ENCODE data around the gene PNMA1. TPM values are rescaled to one million over a fixed set of nuclear protein-coding genes. Genes with fewer than 3 reads are reported as not detected.

The PNMA1 gene
- total RNA-seq, 1 donor from 2014 or later, result 15.1 TPM

DNA sequence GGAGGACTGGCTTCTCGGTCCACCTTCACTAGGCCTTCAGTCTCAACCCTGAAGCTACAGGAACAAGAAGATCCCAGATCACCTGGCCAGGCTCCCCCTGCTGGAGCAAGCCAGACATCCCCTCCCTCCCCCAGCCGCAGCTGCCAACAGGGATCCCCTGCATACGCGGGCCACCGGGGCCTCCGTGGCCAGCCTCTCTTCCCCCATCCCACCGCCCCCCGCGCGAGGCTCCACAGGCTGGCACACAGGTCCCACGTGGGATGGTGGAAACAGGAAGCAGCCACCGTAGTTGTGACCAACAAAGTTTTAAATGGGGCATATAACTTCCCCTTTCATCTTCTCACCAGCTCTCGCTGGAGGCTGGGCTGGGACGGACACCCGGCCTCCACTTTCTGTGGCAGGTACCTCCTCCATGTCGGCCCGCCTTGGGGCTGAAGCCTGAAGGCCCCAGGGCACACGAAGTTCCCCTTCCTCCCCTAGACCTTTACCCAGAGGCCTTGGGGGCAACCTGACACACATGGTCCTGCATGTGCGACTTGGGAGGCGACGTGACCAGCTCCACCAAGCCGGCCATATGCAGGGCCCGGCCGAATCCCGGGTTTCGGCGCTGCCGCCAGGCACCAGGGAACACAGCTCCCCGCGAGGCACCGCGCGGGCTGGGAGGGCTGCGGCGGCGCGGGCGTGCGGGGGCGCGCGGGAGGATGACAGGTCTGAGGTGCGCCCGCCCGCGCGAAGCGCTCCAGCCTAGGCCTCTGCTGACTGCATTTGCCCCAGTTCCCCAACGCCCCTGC, 44.4 kb upstream of the PNMA1 start:
- H3K27me3 ChIP-seq (ENCODE audit: control insufficient read depth in 3 of 3, insufficient read depth in 3 of 3, low read length in 3 of 3), result no peaks in the 10 kb centered on the region
- no peaks in the 10 kb centered on the region for H3K9me3 ChIP-seq (ENCODE audit: control insufficient read depth in 3 of 3, low read length in 3 of 3)
- peak overlapping the region; percentile 72 to 86 (median 84) for H3K4me3 ChIP-seq (ENCODE audit: low read length in 3 of 3)
- H3K9ac ChIP-seq (ENCODE audit: low read depth in 1 of 3, low read length in 3 of 3), result peak overlapping the region; percentile 73 to 92 (median 81)
- H3K36me3 ChIP-seq (ENCODE audit: control insufficient read depth in 3 of 3, insufficient read depth in 3 of 3, low read length in 3 of 3), result no peaks in the 10 kb centered on the region
- H3K27ac ChIP-seq (ENCODE audit: low read depth, low read length), result peak overlapping the region; percentile 89
- H3K4me1 ChIP-seq (ENCODE audit: control insufficient read depth in 3 of 3, insufficient read depth in 3 of 3, low read length in 3 of 3), result peaks cover 86 to 90% (median 87%) of the 10 kb centered on the region in 3 donors

DNA sequence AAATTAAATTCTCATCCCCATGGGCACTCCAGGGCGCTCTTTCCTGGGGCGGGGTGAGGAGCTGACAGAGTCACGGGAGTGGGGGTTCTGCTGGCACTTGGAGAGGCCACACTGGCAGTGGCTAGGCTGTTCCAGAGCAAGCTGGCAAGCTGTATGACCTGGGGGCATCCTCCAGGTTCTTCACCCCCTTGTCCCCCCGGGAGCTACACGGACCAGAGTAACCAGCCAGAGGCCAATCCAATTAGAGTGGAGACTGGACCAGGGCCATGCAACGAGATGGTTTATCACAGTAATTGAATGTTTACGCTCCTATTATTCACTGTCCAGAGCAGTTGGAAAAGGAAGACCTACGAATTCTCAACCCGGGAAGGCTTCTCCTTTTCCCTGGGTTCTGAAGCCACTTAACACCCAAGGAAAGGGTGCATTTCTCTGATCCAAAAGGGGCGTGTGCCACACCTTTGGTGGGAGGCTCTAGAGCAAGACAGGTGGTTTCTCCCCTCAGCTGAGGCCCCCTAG, 43.8 kb upstream of the PNMA1 start:
- no peaks in the 10 kb centered on the region for H3K36me3 ChIP-seq (ENCODE audit: control insufficient read depth in 3 of 3, insufficient read depth in 3 of 3, low read length in 3 of 3)

DNA sequence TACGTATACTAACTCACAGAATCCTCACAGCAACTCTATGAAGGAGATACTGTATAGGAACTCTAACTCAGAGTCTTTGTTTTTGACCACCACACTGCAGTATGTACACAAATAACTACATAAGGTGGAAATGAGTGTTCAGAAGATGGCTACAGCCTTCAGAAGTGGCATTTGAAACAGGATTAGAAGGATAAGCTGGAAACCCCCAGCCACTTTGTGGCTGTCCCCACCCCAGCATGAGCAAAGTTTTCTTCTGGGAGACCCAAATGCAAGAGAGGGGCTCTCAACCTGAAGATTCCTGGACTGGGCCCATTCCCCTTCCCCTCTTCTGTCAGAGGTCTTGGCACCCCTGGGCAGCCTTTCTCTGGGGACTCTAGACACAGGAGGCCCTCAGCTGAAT, 43.2 kb upstream of the PNMA1 start:
- Histone ChIP-seq H3K36me3 (ENCODE audit: control insufficient read depth in 3 of 3, insufficient read depth in 3 of 3, low read length in 3 of 3) (no peaks in the 10 kb centered on the region), H3K27me3 (ENCODE audit: control insufficient read depth in 3 of 3, insufficient read depth in 3 of 3, low read length in 3 of 3) (no peaks in the 10 kb centered on the region), H3K4me1 (ENCODE audit: control insufficient read depth in 3 of 3, insufficient read depth in 3 of 3, low read length in 3 of 3) (peaks cover 87 to 90% (median 87%) of the 10 kb centered on the region in 3 donors), H3K27ac (ENCODE audit: low read depth, low read length) (peak overlapping the region; percentile 89), H3K9ac (ENCODE audit: low read depth in 1 of 3, low read length in 3 of 3) (peak overlapping the region; percentile 54 to 92 (median 73)), H3K9me3 (ENCODE audit: control insufficient read depth in 3 of 3, low read length in 3 of 3) (no peaks in the 10 kb centered on the region), H3K4me3 (ENCODE audit: low read length in 3 of 3) (no peak overlapping the region)

More for the DNA sequence above, 43.8 kb upstream of the PNMA1 start:
- Histone ChIP-seq H3K9ac (ENCODE audit: low read depth in 1 of 3, low read length in 3 of 3) (peak overlapping the region; percentile 73 to 92 (median 81)), H3K27ac (ENCODE audit: low read depth, low read length) (peak overlapping the region; percentile 89), H3K9me3 (ENCODE audit: control insufficient read depth in 3 of 3, low read length in 3 of 3) (no peaks in the 10 kb centered on the region), H3K27me3 (ENCODE audit: control insufficient read depth in 3 of 3, insufficient read depth in 3 of 3, low read length in 3 of 3) (no peaks in the 10 kb centered on the region), H3K4me1 (ENCODE audit: control insufficient read depth in 3 of 3, insufficient read depth in 3 of 3, low read length in 3 of 3) (peaks cover 87 to 90% (median 87%) of the 10 kb centered on the region in 3 donors), H3K4me3 (ENCODE audit: low read length in 3 of 3) (peak overlapping the region; percentile 72 to 86 (median 84))

DNA sequence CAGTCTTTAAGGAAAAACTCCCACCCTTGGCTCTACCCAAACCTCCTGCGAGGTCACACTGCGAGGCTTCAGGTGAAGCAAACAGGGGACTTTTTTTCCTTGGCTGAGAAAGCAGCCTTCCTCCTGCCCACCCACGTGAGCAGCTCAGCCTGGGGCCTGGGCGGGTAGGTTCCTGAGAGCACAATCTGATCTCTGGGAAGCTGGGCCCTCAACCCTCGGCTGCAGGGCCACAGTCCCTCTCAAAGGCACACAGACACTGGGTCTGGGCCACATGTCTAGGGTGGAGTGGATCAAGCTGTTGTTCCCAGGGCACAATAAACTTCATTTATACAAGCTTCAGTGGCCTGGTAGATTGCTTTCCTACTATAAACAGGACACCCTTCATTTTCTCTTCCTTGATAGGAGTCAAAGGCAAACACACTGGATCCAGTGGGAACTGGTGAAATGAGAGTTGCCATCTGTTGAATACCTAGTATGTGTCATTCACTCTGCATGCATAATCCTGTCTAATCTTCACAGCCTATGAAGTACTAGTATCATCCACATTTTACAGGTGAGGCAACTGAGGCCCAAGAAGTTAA, 41.3 kb upstream of the PNMA1 start:
- Histone ChIP-seq H3K9me3 (ENCODE audit: control insufficient read depth in 3 of 3, low read length in 3 of 3) (no peaks in the 10 kb centered on the region), H3K4me3 (ENCODE audit: low read length in 3 of 3) (peak overlapping the region in 2 of 3 donors; percentile 17 to 44), H3K27me3 (ENCODE audit: control insufficient read depth in 3 of 3, insufficient read depth in 3 of 3, low read length in 3 of 3) (no peaks in the 10 kb centered on the region), H3K36me3 (ENCODE audit: control insufficient read depth in 3 of 3, insufficient read depth in 3 of 3, low read length in 3 of 3) (peaks cover 0 to 3% (median 0%) of the 10 kb centered on the region in 3 donors), H3K4me1 (ENCODE audit: control insufficient read depth in 3 of 3, insufficient read depth in 3 of 3, low read length in 3 of 3) (peaks cover 87 to 90% (median 88%) of the 10 kb centered on the region in 3 donors), H3K9ac (ENCODE audit: low read depth in 1 of 3, low read length in 3 of 3) (peak overlapping the region; percentile 65 to 78 (median 77)), H3K27ac (ENCODE audit: low read depth, low read length) (peak overlapping the region; percentile 89)

DNA sequence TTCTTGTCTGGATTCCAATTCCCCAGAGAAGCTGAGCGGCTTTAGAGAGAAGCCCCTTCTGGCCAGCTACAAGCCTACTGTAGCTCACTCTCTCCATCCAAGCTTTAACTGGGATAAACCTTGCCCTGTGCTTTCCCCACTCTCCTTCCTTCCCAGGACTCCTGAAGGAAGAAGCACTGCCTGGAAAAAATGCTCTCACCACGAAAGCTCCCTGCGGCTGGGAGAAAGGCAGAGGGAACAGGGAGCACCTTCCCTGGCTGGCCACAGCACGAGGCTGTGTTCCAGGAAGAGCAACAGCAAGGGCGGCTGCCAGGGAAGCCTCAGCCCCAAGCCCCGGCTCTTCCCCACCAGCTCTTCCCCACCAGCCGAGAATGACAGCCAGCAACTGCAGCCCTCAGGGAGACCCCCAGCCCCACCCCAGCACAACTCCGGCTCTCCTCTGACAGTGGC, 40.8 kb upstream of the PNMA1 start:
- peaks cover 90 to 93% (median 92%) of the 10 kb centered on the region in 3 donors for H3K4me1 ChIP-seq (ENCODE audit: control insufficient read depth in 3 of 3, insufficient read depth in 3 of 3, low read length in 3 of 3)
- H3K36me3 ChIP-seq (ENCODE audit: control insufficient read depth in 3 of 3, insufficient read depth in 3 of 3, low read length in 3 of 3), result peaks cover 0 to 3% (median 0%) of the 10 kb centered on the region in 3 donors
- no peaks in the 10 kb centered on the region for H3K9me3 ChIP-seq (ENCODE audit: control insufficient read depth in 3 of 3, low read length in 3 of 3)
- peak overlapping the region; percentile 2 to 46 (median 44) for H3K4me3 ChIP-seq (ENCODE audit: low read length in 3 of 3)
- H3K27ac ChIP-seq (ENCODE audit: low read depth, low read length), result peak overlapping the region; percentile 89
- H3K27me3 ChIP-seq (ENCODE audit: control insufficient read depth in 3 of 3, insufficient read depth in 3 of 3, low read length in 3 of 3), result no peaks in the 10 kb centered on the region
- H3K9ac ChIP-seq (ENCODE audit: low read depth in 1 of 3, low read length in 3 of 3), result peak overlapping the region; percentile 77 to 79 (median 78)

DNA sequence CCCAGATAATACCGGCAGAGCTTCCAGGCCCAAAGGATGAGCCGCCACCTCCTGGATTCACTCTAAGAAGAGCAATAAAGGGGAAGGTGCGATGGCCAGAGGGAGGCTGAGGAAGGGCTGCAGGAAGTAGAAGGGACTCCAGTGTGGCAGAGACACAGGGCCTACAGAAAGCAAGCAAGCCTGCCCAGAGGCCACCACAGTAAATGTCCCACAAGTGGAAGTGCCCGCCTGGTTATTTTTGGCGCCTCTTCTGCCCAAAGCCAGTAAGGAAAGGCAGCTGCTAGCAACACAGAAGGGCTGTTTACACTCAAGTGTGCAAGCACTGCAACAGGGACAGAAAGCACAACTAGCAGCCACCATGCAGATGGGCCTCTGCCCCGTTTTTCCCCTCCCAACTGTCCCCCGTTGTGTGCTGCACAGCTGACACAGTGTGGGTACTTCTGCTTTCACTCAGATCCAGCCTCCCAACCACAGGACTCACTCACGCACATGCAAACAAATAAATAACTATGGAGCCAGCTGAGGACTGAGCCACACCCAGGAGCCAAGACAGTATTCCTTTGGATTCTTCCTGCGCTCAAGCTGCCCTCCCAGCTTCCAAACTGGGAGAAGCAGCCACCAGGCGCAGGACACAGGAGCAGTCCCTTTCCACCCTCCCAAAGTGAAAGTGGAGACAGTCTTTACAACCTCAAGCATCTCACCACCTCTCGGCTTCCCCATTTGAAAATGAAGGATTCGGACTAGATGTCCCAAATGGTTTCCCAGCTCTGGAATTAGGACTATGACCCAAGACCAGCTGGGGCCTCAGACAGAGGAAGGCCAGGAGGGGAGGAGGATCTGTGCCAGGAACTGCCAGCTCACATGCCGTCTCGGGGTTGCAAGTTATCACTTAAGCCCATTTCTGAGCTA, 40.0 kb upstream of the PNMA1 start:
- peak overlapping the region; percentile 44 to 61 (median 46) for H3K4me3 ChIP-seq (ENCODE audit: low read length in 3 of 3)

DNA sequence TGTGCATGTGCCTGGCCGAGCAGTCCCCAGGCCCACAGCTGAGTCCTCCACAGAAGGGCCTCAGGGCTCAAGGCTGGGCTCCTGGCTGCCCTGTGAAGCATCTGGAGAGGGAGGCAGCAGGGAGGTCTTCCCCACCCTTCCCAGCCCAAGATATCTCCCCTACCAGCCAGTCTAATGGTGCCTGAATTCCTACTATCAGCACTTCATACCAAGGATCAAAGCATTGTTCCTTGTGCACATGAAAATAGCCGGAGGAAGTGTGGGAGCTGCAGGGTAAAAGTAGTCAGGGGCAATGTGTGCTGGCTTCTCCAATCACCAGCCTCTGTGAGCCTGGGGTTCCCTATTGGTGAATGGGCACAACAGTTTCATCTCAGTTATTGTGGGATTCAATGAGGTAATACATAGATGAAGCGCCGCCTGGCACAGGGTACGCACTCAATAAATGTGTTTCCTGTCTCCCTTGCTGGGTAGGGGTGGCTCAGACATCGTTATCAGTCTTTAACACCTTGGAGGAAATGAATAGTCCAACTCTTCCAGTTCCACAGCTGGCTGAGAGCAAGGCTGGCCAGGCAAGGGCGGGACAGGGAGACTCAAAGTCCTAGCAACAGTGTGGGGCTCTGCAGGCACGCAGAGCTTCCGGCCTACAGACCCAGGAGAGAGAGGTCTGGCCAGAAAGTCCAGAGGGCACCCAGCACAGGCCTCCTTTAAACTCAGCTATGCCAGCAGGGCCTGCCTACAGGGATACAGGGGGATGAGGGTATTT, 39.1 kb upstream of the PNMA1 start:
- peaks cover 0 to 3% (median 0%) of the 10 kb centered on the region in 3 donors for H3K36me3 ChIP-seq (ENCODE audit: control insufficient read depth in 3 of 3, insufficient read depth in 3 of 3, low read length in 3 of 3)
- H3K4me3 ChIP-seq (ENCODE audit: low read length in 3 of 3), result peak overlapping the region; percentile 44 to 61 (median 46)
- H3K9ac ChIP-seq (ENCODE audit: low read depth in 1 of 3, low read length in 3 of 3), result peak overlapping the region; percentile 77 to 79 (median 78)
- no peaks in the 10 kb centered on the region for H3K27me3 ChIP-seq (ENCODE audit: control insufficient read depth in 3 of 3, insufficient read depth in 3 of 3, low read length in 3 of 3)
- no peaks in the 10 kb centered on the region for H3K9me3 ChIP-seq (ENCODE audit: control insufficient read depth in 3 of 3, low read length in 3 of 3)
- H3K27ac ChIP-seq (ENCODE audit: low read depth, low read length), result peak overlapping the region; percentile 89
- peaks cover 96 to 99% (median 96%) of the 10 kb centered on the region in 3 donors for H3K4me1 ChIP-seq (ENCODE audit: control insufficient read depth in 3 of 3, insufficient read depth in 3 of 3, low read length in 3 of 3)

More for the DNA sequence above, 40.0 kb upstream of the PNMA1 start:
- no peaks in the 10 kb centered on the region for H3K27me3 ChIP-seq (ENCODE audit: control insufficient read depth in 3 of 3, insufficient read depth in 3 of 3, low read length in 3 of 3)
- H3K9me3 ChIP-seq (ENCODE audit: control insufficient read depth in 3 of 3, low read length in 3 of 3), result no peaks in the 10 kb centered on the region
- peak overlapping the region; percentile 89 for H3K27ac ChIP-seq (ENCODE audit: low read depth, low read length)
- H3K36me3 ChIP-seq (ENCODE audit: control insufficient read depth in 3 of 3, insufficient read depth in 3 of 3, low read length in 3 of 3), result peaks cover 0 to 3% (median 0%) of the 10 kb centered on the region in 3 donors
- H3K4me1 ChIP-seq (ENCODE audit: control insufficient read depth in 3 of 3, insufficient read depth in 3 of 3, low read length in 3 of 3), result peaks cover 96 to 99% (median 98%) of the 10 kb centered on the region in 3 donors
- H3K9ac ChIP-seq (ENCODE audit: low read depth in 1 of 3, low read length in 3 of 3), result peak overlapping the region; percentile 77 to 79 (median 78)

DNA sequence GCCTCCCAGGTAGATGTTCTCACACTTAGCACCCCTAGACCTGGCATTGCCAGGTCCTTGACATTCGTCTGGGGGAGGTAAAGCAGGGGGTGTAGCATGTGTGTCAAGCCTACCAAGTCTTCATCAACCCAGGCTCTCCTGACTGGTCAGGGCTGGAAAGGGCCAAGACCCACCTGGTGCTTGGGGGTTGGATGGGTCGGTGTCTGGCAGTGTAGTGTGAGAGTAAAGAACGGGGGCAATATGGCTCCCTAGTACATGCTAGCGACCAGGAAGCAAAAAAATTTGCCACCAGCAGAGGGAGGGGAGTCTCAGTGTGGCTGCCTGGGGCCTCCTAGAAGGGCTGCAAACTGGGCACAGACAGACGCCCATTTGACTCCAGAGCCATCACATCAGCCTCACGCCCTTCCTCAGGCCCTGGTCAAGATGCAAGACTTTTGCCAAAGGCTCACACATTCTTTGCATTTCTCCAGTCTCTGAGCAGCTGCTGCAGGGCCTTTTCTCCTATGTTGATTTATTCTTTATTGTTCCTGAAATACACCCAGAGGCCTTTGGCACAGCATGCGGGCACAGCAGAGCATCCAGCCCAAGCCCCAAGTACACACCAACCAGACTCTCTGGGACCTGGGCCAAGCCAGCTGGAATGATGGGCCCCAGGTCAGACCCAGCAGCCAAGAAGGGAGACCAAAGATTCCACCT, 38.3 kb upstream of the PNMA1 start:
- peak overlapping the region in 2 of 3 donors; percentile 77 to 78 for H3K9ac ChIP-seq (ENCODE audit: low read depth in 1 of 3, low read length in 3 of 3)
- peak overlapping the region; percentile 89 for H3K27ac ChIP-seq (ENCODE audit: low read depth, low read length)
- no peaks in the 10 kb centered on the region for H3K27me3 ChIP-seq (ENCODE audit: control insufficient read depth in 3 of 3, insufficient read depth in 3 of 3, low read length in 3 of 3)
- H3K4me3 ChIP-seq (ENCODE audit: low read length in 3 of 3), result peak overlapping the region in 2 of 3 donors; percentile 6 to 31
- peaks cover 0 to 3% (median 0%) of the 10 kb centered on the region in 3 donors for H3K36me3 ChIP-seq (ENCODE audit: control insufficient read depth in 3 of 3, insufficient read depth in 3 of 3, low read length in 3 of 3)
- H3K9me3 ChIP-seq (ENCODE audit: control insufficient read depth in 3 of 3, low read length in 3 of 3), result no peaks in the 10 kb centered on the region
- peaks cover 91 to 95% (median 94%) of the 10 kb centered on the region in 3 donors for H3K4me1 ChIP-seq (ENCODE audit: control insufficient read depth in 3 of 3, insufficient read depth in 3 of 3, low read length in 3 of 3)
